ENCODE data around the gene PDLIM7. TPM values are rescaled to one million over a fixed set of nuclear protein-coding genes. Genes with fewer than 3 reads are reported as not detected.

The PDLIM7 gene
- total and polyA plus RNA-seq, 2 experiments from 2014 or later: 94.7 to 128 TPM

GRCh38 chr5:177524941-177525655 lies 27.7 kb upstream of the PDLIM7 start (continued):
- no peak for TF ChIP-seq REST (IDR thresholded peaks at IDR 0.05; ENCODE audit: unreplicated experiment)
- no peak for TF ChIP-seq STAT1 (IDR thresholded peaks at IDR 0.05; ENCODE audit: unreplicated experiment)
- no peak for TF ChIP-seq EZH2 (IDR thresholded peaks at IDR 0.05; ENCODE audit: low read depth, unreplicated experiment)

DNA sequence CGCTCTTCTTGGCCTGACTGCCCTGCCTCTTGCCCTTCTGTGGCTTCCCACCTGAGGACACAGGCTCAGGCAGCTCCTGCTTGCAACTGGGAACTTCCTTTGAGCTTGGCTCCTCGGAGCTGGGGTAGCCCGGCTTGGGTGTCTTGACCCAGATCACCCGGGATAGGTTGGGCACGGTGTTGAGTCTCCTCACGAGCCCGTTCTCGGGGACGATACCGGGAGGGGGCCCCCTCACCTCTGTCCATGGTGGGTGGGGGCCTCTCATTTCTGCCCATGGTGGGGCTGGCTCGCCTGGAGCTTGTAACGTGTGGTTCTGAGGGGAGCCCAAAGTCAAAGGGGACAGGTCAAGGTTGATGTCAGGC lies 27.1 kb upstream of the PDLIM7 start:
- Histone ChIP-seq H3K4me2 (no peak overlapping the region), H3K4me3 (no peak overlapping the region), H3K9me2 (ENCODE audit: insufficient read depth) (no peaks in the 10 kb centered on the region), H3K27me3 (ENCODE audit: insufficient read depth) (no peaks in the 10 kb centered on the region), H4K20me1 (replicated peaks; ENCODE audit: insufficient read depth) (peaks cover 8% of the 10 kb centered on the region), H3K79me2 (replicated peaks; ENCODE audit: insufficient read depth) (no peaks in the 10 kb centered on the region), H3K36me3 (ENCODE audit: insufficient read depth) (peaks cover 12% of the 10 kb centered on the region; the same call in 1 of the 2 replicates), H3K27ac (ENCODE audit: low read depth) (no peak overlapping the region), H2AFZ (no peak overlapping the region), H3K4me1 (ENCODE audit: insufficient read depth) (no peaks in the 10 kb centered on the region), H3F3A (replicated peaks; ENCODE audit: low read depth) (peaks cover 3% of the 10 kb centered on the region)
- Mint-ChIP-seq H3K36me3 (ENCODE audit: low read depth) (peaks cover 39% of the 10 kb centered on the region), H3K27me3 (ENCODE audit: insufficient read depth, low read depth, poor library complexity) (peaks cover 9% of the 10 kb centered on the region), H3K9me3 (no peaks in the 10 kb centered on the region), H3K4me1 (no peaks in the 10 kb centered on the region; the same call in 2 of the 3 replicates), H3K27ac (no peak overlapping the region), H3K4me3 (no peak overlapping the region)
- TF ChIP-seq STAT1 (IDR thresholded peaks at IDR 0.05; ENCODE audit: unreplicated experiment) (no peak), POLR2AphosphoS5 (IDR thresholded peaks at IDR 0.05; ENCODE audit: low read depth) (no peak), ZNF331 (CRISPR knock-in tag; IDR thresholded peaks at IDR 0.05; ENCODE audit: low read depth) (no peak), EZH2phosphoT487 (IDR thresholded peaks at IDR 0.05; ENCODE audit: unreplicated experiment) (no peak)
- TF ChIP-seq, protein P1, sequence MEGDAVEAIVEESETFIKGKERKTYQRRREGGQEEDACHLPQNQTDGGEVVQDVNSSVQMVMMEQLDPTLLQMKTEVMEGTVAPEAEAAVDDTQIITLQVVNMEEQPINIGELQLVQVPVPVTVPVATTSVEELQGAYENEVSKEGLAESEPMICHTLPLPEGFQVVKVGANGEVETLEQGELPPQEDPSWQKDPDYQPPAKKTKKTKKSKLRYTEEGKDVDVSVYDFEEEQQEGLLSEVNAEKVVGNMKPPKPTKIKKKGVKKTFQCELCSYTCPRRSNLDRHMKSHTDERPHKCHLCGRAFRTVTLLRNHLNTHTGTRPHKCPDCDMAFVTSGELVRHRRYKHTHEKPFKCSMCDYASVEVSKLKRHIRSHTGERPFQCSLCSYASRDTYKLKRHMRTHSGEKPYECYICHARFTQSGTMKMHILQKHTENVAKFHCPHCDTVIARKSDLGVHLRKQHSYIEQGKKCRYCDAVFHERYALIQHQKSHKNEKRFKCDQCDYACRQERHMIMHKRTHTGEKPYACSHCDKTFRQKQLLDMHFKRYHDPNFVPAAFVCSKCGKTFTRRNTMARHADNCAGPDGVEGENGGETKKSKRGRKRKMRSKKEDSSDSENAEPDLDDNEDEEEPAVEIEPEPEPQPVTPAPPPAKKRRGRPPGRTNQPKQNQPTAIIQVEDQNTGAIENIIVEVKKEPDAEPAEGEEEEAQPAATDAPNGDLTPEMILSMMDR (conservative IDR thresholded peaks at IDR 0.05; ENCODE audit: low read depth in 2 of 2): no peak
- ATAC-seq (no peak), DNase-seq (ENCODE audit: low spot score) (no peak)
